GM10266 (cell line): ENCODE results near the gene BLNK.

Experiments used
- DNase-seq: peaks from one replicate; pipeline ENCODE4 v3.0.0; 2012; ENCODE audit errors: extremely low spot score
- TF ChIP-seq, protein P1 (sequence below): IDR thresholded peaks from 2 replicates; pipeline ENCODE4 v1.5.1; 2012; ENCODE audit warnings: mild to moderate bottlenecking, low read depth; ENCODE audit not compliant: control insufficient read depth, insufficient read depth; ENCODE audit errors: missing control alignments

The BLNK gene

DNA sequence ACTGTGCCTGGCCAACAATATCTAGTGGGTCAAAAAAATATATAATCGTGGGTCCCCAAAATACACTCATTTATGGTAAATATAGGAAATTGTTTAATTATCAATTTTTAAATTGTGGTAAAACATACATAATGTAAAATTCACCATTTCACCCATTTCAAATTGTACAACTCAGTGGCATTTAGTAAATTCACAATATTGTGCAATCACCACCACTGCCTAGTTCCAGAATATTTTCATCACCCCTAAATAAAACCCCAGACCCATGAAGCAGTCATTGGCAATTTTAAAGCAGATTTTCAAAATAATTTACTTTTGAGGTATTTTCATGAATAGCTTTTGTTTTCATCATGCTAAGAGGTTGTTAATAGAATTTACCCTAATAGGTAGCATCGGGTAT is 10.2 kb downstream of the BLNK start:
- TF ChIP-seq, protein P1, sequence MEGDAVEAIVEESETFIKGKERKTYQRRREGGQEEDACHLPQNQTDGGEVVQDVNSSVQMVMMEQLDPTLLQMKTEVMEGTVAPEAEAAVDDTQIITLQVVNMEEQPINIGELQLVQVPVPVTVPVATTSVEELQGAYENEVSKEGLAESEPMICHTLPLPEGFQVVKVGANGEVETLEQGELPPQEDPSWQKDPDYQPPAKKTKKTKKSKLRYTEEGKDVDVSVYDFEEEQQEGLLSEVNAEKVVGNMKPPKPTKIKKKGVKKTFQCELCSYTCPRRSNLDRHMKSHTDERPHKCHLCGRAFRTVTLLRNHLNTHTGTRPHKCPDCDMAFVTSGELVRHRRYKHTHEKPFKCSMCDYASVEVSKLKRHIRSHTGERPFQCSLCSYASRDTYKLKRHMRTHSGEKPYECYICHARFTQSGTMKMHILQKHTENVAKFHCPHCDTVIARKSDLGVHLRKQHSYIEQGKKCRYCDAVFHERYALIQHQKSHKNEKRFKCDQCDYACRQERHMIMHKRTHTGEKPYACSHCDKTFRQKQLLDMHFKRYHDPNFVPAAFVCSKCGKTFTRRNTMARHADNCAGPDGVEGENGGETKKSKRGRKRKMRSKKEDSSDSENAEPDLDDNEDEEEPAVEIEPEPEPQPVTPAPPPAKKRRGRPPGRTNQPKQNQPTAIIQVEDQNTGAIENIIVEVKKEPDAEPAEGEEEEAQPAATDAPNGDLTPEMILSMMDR = no peak
- DNase-seq = no peak

DNA sequence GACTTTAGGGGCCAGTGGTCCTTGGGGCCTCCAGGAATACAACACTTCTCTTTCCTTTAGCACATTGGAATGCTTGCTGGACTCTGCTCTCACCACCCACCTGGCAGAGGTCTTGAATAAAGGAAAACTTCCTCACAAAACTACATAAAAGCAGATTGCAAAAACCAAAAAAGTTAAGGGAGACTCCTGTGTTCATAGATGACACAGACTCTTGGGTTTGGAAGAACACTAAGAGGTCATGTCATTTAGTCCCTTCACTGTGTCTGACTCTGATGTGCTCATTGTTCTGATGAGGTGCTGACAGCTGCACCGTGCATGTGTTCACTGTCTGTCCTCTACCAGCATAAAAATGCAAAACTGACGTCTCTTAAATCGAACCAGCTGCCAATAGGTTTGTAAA is 11.4 kb downstream of the BLNK start:
- TF ChIP-seq, protein P1 = no peak
- DNase-seq = no peak

DNA sequence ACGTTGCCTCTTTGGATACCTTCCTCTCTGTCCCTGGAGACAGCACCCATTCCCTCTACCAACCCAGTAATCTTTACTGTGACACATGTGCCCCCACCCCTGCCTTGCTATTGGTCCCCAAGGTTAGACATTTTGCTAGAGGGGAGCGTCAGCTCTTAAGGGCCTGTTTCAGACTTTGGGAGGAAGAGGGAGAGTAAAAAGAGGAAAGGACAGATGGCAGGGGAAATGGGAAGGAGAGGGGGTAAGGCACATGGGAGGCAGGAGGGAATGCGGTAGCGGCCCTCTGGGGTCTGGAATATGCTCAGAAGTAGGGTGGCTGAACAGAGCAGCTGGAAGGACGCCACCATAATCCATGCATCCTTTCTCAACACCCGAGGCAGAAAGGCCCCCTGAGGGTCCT is 12.2 kb downstream of the BLNK start:
- DNase-seq = no peak
- TF ChIP-seq, protein P1 = no peak

DNA sequence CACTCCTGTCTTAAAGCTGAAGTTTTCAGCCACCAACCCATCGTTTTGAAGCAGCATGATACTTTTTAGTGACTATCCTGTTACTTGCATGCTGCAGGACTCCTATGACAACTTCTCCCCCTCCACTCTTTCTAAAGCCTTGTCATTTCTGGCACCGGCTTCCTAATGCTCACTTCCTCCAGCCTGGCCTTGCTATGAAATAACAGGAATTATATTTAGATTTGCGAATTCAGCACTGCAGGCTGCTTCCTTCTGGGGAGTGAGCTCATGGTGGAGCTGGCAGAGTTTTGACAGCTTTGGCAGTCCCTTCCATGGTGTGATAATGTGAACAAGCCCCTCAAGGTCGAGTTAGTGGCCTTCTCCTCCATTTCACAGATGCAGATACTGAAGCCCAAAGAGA is 13.4 kb downstream of the BLNK start:
- TF ChIP-seq, protein P1 = no peak
- DNase-seq = no peak

DNA sequence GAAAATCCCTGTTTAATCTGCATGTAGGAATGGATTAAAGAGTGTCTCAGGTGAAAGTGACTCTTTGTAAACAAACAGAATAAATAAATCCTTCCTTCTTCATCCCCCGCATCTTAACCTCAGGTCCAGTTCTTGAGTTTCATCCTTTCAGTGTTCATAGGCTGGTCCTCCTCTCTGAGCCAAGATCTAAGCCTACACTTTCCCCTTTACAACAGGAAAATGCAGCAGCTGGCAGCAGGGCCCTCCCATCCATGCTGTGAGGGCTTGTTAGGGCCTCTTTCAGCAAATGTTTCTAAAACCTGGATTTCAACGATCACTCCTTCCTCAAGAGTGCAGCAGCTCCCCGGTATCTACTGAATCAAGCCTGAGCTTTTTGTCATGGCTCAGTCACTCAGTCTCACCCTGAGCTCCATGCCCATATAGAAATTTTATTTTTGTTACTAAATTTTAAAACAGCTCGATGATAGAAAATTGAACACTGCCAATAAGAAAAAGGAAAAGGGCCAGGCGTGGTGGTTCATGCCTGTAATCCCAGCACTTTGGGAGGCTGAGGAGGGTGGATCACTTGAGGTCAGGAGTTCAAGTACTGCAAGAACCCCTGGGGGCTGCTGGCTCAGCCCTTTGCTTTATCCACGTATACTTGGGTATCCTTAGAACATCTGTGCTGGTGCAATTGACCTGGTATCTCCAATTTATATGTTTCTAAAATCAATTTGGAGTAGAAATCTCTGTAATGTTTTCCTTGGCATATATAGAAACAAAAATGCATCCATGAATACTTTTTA is 15.6 kb downstream of the BLNK start:
- TF ChIP-seq, protein P1 = no peak

DNA sequence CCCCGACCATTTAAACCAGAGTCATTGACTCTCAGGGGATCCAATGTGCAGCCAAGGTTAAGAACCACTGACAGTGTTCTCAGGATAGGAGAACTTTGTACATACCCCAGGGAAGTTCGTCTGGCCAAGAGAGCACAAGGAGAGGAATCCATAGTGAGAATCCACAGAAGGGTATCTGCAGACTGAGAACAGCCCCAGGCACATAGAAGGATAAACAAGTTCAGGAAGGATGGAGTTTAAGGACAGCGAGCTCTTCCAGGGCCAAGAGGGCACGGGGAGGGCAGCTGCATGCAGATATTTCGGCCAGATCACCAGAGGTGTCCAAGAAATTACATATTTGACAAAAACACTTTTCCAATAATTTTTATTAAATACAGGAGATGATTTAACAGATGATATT is 16.4 kb downstream of the BLNK start:
- TF ChIP-seq, protein P1 = no peak
- DNase-seq = no peak

More for the DNA sequence above, 15.6 kb downstream of the BLNK start:
- no peak for DNase-seq

DNA sequence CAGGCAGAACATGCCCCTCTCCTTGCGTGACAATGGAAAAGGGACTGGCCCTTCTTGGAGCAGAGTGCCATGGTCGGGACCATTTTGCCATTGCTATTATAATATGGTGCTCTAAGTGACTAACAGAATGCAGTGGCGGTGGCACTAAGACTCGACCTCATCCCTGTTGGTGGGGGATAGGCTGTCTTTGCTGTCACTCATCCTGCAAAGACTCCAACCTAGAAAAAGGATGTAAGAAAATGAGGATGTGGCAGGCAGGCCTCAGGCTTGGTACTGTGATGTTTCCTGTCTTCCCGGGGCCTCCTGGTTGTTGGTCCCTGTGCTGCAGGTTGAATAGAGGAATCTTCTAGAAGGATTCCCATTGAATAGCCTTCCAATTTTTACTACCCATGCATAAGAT is 18.6 kb downstream of the BLNK start:
- no peak for DNase-seq
- TF ChIP-seq, protein P1 = no peak
